Skeletal muscle cell (primary cell): ENCODE measurements around the gene HIVEP3.
A peak's percentile ranks its signal among the peaks of the same experiment; 100 is the strongest.

ENCODE experiments used
- DNase-seq: peaks from one replicate; pipeline ENCODE4 v3.0.0-alpha.2; 2010; ENCODE audit warnings: low read depth
- H3K4me3 ChIP-seq: 2 replicates; pipeline ENCODE4 v1.5.1; 2011; ENCODE audit warnings: low read depth, mild to moderate bottlenecking, control low read depth, low read length, moderate library complexity

HIVEP3 gene

DNA sequence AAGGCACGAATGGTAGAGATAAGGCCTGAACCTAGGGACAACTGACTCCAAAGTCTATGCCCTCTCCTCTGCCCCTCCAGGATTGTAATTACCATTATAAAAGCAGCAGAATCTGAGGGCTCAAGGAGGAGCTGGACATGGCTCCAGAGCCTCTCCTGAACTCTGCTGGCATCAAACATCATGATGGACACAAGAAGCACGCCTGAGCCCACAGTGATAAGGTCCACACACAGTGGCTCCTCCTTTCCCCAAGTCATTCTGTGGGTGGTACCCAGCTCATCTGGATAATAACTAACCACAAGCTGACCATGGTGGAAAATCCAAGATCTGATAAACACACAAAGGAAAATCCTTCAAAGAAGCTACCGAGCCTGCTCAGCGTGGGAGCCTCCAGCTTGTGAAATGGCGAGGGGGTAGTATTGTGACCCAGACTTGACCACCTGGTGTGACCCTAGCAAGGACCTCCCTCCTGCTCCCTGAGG lies 85.2 kb downstream of the HIVEP3 start:
- H3K4me3 ChIP-seq, result no peak overlapping the region
- no peak for DNase-seq

DNA sequence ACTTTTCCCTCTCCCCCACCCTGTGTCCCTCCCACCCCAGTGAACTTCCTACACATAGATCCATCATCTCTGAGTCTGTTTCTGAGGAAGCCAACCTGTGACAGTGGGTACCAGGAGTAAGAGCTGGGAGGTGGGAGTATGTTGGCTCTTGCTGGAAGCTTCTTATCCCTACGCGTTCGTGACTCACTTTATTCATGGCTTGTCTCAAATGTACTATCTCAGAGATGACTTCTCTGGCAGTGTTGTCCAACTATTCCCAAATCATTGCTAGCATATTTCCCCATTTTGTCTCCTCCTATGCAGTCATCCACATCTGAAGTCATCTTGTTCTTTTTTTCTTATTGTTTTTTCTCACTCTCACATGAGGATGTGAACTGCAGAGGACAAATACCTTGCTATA lies 88.0 kb downstream of the HIVEP3 start:
- H3K4me3 ChIP-seq, result no peak overlapping the region
- no peak for DNase-seq

DNA sequence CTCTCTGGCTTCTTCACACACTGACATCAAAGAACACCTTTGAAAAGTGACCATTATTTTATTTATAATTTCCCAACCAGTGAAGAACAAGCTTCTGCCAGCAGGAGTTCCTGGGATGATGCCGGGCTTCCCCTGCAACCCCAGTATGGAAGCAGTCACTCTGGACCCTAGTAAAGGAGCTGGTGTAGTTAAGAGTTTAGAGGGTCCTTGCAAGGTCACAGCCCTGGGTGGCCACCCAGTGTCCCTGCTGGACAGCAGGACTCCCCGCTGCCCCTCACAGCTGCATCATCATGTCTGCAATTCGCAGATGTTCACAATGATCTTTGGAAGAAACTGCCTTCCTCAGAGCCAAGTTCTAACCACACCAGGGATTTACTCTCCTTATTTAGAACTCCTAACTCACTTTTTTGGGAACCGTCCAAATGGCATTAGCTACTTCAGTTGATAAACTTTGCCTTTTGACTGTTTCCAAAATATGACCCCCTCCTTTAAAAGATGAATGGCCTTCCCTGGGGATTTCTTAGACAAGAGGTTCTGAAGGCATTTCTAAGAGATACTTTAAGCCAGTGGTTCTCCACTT lies 90.6 kb downstream of the HIVEP3 start:
- H3K4me3 ChIP-seq, result no peak overlapping the region
- DNase-seq, result no peak

DNA sequence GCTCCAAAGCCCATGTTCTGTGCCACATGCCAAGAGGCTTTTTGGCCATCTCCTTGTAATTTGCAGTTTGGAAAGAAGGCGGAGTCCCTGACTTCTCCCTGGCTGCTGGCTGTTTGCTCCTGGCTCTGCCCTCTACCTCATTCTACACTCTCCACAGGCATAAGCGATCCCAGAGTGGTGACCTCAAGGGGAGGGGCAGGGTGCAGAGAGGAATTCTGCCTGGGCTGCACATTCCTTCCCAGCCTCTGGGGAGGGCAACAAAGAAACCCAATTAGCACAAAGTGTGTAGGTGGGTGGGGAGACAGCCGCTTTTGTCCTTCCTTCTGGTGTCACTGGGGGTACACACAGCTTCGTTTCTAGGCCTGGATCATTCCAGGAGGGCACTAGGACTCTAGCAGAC lies 95.3 kb downstream of the HIVEP3 start:
- H3K4me3 ChIP-seq, result no peak overlapping the region
- DNase-seq, result no peak

DNA sequence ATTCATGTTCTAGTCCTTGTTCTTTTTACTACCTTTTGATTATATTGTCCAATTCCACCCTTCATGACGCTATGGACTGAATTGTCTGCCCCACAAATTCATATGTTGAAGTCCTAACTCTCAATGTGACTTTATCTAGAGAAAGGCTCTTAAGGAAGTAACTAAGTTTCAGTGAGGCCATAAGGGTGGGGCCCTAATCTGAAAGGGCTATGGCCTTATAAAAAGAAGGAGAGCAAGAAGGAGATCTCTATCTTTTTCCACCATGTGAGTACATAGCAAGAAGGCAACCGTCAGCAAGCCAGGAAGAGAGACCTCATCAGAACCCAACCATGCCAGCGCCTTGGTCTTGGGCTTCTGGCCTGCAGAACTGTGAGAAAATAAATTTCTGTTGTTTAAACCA lies 95.9 kb downstream of the HIVEP3 start:
- no peak for DNase-seq
- no peak overlapping the region for H3K4me3 ChIP-seq

DNA sequence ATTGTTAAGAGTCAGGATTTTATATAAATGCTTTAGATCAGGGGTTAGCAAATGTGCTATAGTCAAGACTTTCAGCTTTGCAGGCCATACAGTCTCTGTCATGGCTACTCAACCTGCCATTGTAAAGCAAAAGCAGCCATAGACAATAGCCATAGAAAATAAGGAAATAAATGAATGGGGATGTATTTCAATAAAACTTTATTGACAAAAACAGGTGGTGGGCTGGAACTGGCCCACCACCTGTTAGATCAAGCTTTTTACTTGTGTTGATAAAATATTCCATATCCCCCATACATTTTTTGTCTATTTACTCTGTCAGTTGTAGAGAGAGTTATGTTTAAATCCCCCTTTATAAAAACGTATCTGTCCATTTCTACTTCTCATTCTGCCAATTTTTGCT lies 98.9 kb downstream of the HIVEP3 start:
- no peak for DNase-seq
- no peak overlapping the region for H3K4me3 ChIP-seq

DNA sequence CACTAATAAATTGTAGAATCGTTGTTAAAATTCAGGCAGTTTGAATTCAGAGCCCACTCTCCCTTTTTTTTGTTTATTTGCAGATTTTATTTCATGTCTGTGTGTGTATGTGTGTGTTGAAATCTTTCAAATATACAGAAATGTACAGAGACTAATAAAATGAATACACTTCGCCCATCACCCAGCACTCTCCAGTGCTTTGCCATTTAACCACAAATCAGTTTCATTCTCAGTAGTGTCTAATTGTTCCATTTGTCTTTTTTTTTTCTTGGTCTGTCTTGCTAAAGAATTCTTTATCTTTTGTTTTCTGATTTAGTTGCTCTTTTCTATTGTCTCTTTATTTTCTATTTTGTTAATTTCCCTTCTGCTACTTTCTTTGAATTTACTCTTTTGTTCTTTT lies 99.7 kb downstream of the HIVEP3 start:
- no peak overlapping the region for H3K4me3 ChIP-seq
- no peak for DNase-seq

DNA sequence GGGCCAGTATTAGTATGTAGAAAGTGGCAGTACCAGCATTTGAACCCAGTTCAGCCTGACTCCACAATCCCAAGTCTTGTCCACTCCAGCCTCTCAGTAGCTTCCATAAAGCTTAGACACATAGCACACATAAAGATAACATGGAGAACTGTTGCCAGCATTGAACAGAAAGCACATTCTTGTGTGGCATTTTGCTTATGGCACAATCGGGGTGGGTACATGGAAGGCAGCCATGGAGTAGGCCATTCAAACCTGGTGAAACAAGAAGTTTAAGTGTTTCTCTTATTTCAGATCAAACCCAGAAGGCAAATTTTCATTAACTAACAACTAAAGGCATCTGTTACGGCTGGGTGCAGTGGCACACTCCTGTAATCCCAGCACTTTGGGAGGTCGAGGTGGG lies 102.7 kb downstream of the HIVEP3 start:
- no peak overlapping the region for H3K4me3 ChIP-seq

DNA sequence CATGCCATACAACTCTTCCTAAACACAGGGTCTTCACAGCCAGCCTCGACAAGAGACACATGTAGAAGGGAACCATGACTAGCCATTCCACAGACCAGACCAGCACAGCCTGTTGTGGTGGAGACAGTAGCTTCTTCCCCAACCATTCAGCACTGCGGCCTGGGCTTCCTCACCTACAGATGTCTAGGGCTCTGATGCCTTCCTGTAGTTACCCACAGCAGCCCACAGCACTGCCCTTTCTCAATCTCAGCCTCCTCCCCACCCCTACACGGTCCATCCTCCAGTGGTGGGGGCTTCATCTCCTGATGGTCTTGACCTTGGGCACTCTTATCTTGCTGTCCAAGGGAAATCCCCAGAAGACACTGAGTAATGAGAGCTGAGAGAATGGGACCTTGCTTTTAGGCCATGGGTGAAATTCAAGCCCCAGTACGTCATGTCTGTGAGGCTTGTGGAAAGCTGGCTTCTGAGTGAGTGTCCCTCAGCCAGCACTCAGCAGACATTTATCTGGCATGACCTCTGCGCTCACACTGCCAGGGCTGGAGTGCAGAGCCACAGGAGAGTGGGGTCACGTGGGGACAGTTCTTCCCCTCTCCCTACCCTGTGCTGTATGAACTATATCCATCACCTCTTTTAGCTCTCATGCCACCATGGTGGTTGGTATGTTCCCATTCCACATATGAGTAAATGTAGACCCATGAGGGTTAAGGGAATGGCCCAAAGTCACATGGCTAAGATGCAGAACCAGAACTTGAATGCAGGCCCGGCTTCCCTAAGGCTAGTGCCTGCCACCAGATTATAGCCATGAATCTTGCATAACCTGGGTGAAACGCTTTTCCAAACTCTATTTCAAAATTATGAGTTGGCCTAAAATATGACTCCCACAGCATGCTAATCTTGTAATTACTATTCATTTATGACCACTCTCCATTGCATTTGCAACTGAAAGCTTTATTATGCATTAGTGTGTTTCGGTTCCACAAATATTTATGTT lies 104.7 kb downstream of the HIVEP3 start:
- DNase-seq, result no peak
- no peak overlapping the region for H3K4me3 ChIP-seq

More for the DNA sequence above, 102.7 kb downstream of the HIVEP3 start:
- DNase-seq, result no peak

DNA sequence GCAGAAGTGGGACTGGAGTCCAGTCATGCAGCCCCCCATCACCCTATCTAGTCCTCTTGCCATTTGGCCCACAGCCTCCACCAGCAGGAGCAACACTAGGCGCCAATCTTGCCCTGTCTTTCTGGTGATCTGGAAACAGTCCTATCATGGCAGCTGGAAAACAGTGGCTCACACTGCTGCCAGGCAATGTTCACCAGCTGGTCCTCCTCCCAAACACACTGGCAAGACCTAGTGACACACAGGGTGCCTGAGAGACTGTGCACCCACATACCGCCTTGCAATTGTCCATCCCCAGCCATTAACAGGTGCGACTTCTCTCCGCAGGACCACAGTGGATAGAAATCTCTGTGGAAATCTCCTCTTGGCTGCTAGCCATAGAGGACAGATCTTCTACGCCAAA lies 105.5 kb downstream of the HIVEP3 start:
- H3K4me3 ChIP-seq, result no peak overlapping the region
- DNase-seq, result no peak

DNA sequence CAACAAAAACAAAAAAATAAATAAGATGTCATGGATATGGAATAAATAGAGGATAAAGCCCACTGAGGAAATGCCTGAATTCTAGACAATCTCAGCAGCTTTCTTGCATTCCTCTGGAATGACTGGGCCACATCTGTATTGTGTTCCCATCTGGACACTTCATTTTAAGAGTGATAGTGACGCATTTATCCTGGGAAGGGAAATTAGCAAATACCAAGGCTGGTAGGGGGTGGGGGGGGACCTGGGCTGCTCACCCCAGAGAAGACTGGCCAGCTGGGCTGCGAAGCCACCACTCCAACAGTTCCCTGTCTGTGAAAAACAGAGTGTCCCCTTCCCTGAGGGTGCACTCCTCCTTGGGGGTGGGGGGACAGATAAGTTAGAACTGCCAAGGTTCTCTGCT lies 106.3 kb downstream of the HIVEP3 start:
- DNase-seq, result peak; percentile 78
- no peak overlapping the region for H3K4me3 ChIP-seq

DNA sequence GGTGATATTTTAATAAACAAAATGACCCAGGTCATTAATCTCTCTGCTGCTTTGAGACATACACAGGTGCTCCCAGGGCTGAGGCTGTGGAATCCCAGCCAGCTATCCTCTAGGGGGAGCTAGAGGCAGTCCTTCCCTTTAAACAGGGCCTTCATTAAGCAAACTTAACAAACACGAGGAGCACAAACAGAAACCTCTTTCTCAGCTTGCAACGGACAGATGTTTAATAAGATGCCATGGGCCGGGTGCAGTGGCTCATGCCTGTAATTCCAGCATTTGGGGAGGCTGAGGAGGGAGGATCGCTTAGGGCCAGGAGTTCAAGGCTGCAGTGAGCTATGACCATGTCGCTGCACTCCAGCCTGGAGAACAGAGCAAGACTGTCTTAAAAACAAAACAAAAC lies 106.7 kb downstream of the HIVEP3 start:
- no peak for DNase-seq
- H3K4me3 ChIP-seq, result no peak overlapping the region

DNA sequence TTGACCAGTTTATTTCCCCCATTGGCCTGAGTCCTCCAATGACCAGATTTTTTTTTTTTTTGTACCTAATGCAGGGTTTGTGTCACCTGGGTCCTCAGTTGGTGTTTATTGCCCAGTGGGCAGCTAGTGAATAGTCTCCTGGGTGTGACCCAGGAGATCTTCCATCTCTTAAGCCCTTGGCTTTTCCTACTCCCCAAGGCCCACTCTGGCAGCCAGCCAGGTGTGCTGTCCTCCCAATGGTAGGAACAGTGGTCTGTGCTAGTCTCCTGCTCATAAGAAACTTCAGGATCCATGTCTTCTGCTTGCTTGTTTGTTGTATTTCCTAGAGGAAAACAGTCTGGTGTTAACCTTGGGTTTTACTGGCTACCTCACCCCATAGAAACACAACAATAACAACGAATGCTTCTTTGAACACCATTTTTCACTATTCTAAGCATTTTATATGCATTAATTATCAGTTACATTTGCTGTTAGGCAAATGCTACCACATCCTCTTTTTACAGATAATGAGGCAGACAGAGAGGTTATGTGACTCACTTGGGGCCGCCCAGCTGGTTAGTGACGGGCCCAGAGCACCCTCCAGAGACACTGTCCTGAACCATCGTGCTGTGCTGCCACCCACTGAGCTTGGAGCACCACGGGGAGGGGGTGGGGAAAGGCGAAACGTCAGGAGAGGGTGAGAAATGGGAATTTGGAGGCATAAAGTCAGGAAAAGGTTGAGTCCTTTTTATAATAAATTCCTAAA lies 107.5 kb downstream of the HIVEP3 start:
- DNase-seq, result no peak
- H3K4me3 ChIP-seq, result no peak overlapping the region

DNA sequence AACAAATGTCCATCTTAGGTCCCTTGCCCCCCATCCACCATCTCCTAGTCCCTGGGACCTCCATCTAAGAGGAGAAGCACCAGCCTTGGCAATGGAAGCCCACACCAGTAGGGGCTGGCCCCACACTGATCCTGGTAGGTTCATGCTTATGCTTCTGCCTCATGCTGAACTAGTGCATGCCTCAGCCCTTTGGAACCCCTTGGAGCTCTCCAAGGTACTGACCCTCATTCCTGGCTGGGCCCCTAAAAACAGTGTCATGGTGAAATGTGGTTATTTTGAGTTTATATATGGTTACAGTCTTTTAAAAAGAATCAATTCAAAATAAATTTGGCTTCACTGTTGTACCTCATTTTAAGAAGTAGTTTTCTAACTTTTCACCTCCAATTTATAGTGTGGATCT lies 108.3 kb downstream of the HIVEP3 start:
- H3K4me3 ChIP-seq, result no peak overlapping the region
- DNase-seq, result no peak

DNA sequence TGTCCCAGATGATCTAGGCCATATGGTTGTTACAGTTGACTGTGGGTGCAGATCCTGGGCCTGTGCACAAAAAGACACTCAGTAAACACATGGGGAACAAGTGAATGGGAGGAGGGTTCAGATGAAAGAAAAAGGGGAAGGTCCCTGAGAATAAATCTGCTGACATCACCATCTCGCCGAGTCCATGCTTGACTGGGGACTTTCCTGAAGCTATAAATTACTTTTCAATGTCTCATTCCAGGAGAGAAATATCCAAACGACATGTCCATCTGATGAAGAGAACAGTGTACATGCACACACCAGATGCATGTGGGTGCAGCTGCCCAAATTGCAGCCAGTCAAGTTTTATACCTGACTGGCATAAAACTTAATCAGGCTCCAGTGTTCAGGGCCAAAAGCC lies 109.0 kb downstream of the HIVEP3 start:
- no peak overlapping the region for H3K4me3 ChIP-seq
- no peak for DNase-seq

DNA sequence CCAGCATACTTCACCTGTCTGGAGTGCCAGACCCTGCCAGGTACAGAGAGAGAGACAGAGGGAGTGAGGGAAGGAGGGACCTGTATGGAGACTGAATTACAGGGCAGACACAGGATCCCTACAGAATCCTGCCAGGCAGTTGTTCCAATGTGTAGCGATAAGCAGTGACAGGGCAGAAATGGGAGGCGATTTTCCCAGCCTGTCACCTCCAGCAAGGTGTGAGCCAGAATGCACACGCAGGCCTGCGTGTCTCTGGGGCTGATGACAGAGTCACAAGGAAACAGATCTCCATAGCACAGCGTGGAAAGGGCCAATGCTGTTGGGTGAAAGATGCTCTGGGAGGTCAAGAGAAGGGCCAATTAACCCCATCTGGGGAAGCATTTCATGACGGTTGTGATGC lies 111.3 kb downstream of the HIVEP3 start:
- DNase-seq, result no peak
- no peak overlapping the region for H3K4me3 ChIP-seq

DNA sequence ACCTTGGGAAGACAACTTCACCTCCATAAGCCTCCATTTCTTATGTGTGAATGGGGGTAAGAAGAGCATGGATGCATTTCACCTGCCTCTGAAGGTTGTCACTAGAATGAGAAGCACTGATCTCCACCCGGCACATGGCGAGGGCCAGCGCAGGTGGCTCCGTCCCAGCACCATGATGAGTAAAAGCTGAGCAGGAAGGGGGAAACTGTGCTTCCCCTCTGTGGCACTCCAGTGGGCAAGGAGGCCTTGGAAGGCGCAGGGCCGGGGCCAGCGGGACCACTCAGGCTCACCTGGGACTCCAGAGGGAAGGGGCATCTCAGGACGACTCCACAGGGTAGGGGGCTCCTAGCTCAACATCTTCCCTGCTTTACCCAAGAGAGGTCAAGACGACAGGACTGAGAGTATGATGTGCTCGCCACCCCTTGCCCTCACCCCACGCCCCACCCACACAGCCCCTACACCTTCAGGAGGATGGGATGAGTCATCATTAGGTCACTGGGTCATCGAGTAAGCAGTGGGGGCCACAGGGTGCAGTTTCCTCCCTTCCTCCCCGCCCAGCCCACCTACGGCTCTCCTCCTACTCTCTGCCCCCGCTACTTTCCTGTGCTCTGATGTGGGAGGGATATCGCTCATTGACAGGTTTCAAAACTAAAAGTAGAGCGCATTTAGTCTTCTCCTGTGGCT lies 112.1 kb downstream of the HIVEP3 start:
- no peak overlapping the region for H3K4me3 ChIP-seq
- no peak for DNase-seq

DNA sequence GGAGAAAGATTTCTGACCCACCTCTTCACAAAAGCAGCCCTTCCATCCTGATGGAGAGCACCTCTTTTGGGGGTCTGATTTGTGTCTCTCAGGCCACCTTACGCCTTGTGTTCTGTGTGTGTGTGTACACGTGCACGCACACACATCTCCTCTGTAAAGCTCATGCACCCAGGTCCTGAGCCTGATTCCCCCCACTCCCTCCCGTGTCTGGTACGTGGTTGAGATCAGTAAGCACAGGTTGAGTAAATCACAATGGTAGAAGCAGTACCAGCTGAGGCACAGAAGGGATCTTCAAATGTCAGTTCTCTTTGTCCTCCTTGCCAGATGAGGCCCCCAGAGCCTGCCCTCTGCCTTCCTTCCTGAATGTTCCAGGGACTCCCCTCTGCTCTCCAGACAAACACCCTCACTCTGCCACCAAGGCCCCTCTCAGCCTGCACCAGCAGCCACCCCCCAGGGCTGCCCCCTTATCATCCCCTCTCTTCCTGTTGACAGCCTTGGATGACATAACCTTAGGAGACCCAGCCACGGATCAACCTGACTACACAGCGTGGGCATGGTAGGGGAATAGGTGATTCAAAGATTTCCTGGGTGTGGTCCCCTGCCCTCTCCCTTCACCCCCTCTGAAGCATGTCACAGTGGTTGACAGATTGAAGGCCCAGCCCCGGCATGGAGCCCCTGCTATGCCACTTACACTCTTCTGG lies 112.8 kb downstream of the HIVEP3 start:
- H3K4me3 ChIP-seq, result no peak overlapping the region
- no peak for DNase-seq

DNA sequence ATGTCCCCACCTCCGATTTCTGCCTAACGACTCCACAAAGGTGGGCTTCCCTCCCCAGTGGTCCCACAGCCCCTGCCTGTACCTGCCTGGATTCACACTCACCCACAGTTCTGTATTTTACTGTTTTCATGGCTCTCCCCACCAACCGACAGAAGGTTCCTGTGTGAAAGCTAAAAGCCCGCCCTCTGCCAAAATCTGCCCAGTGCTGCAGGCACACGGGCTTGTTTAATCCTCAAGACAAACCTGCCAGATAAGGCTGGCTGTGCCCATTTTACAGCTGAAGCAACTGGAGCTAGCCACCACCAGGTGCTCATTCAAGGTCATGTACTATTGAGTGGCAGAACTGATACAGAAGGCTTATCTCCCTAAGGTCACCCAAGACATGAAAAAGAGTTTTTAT lies 114.5 kb downstream of the HIVEP3 start:
- DNase-seq, result no peak
- H3K4me3 ChIP-seq, result no peak overlapping the region
